Activated naive CD8-positive, alpha-beta T cell treated with anti-CD3 and anti-CD28 coated beads, Interleukin-2, amount 50 U/mL, for 16 hours (primary cell): Measurements from ENCODE around the gene ATP9B.
"Not testable (repeated sequence)": the region's sequence is repeated elsewhere in the genome, so short reads cannot be mapped to it uniquely, and the experiment has no call there.

Experiments used
- DNase-seq: peaks from one replicate; pipeline ENCODE4 v3.0.0-alpha.2; 2020; ENCODE audit warnings: low read depth, low spot score

Gene ATP9B

GRCh38 chr18:79278896-79279295, 209.7 kb downstream of the ATP9B start:
- DNase-seq, result no peak

GRCh38 chr18:79283131-79283810, 214.1 kb downstream of the ATP9B start:
- no peak for DNase-seq

GRCh38 chr18:79283929-79284328, 214.7 kb downstream of the ATP9B start:
- no peak for DNase-seq

- DNase-seq, result not testable (repeated sequence)
Measured at GRCh38 chr18:79285191-79285590, 216.0 kb downstream of the ATP9B start.

- DNase-seq, result not testable (repeated sequence)
Measured at GRCh38 chr18:79290409-79290808, 221.2 kb downstream of the ATP9B start.

GRCh38 chr18:79290876-79291275, 221.7 kb downstream of the ATP9B start:
- no peak for DNase-seq

DNA sequence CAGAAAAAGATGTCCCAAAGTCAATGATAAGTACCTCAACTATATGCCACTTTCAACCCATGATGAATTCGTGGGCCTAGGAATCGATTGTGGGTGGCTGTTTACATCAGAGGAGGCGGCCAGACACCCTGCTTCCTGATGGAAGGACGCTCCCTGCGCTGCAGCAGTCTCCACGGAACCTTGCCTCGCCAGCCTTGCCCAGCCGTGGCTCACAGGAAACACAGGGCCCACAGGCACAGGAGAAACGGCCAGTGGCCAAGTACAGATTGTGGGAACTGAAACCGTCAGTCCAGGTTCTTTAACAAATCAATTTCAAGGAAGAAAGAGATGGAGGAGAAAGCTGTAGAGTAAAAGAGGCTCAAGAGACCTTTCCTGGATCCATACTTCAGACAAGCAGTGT, 225.0 kb downstream of the ATP9B start:
- no peak for DNase-seq

GRCh38 chr18:79299272-79299671, 230.1 kb downstream of the ATP9B start:
- DNase-seq, result no peak

- DNase-seq, result no peak
Measured at GRCh38 chr18:79299711-79300110, 230.5 kb downstream of the ATP9B start.

- DNase-seq, result no peak
Measured at GRCh38 chr18:79300413-79300812, 231.2 kb downstream of the ATP9B start.

DNA sequence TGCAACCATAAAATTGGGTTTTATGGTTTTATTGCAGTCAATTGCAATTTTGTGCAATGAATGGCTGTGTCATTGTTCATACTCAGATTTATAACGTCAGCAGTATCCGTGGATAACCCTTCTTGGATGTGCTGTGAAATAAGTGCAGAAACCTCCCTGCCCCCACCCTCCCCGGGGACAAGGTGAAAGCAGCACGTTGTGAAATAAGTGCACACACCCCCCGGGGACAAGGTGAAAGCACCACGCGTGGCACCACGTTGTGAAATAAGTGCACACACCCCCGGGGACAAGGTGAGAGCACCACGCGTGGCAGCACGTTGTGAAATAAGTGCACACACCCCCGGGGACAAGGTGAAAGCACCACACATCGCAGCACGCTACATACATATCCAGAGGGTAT, 232.9 kb downstream of the ATP9B start:
- no peak for DNase-seq

GRCh38 chr18:79305911-79306310, 236.7 kb downstream of the ATP9B start:
- no peak for DNase-seq

GRCh38 chr18:79309614-79310358, 240.6 kb downstream of the ATP9B start:
- no peak for DNase-seq

- no peak for DNase-seq
Measured at GRCh38 chr18:79314838-79315388, 245.7 kb downstream of the ATP9B start.

GRCh38 chr18:79315596-79315995, 246.4 kb downstream of the ATP9B start:
- no peak for DNase-seq

GRCh38 chr18:79317703-79318102, 248.5 kb downstream of the ATP9B start:
- no peak for DNase-seq

DNA sequence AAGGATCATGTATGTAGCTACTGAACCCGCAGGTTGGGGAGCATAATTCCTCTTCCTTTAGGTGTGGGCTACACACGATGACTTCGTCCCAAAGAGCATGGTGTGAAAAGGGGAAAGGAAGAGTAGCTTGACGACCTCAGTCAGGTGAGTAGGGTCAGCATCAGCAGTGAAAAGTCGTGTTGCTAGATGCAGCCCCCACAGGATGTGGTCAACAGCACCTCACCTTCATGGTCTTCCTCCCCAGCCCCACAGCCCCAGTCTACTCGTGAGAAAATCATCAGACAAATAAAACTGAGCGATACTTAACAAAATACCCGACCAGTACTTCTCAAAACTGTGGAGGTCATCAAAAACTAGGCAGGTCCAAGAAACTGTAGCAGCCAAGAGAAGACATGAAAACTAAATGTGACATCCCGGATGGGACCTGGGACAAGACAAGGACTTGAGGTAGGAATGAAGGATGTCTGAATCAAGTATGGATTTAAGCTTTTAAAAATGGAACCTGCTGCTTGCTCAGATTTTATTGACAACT, 249.0 kb downstream of the ATP9B start:
- DNase-seq, result no peak

- no peak for DNase-seq
Measured at GRCh38 chr18:79320216-79320850, 251.1 kb downstream of the ATP9B start.

GRCh38 chr18:79321625-79322405, 252.6 kb downstream of the ATP9B start:
- DNase-seq, result no peak

- DNase-seq, result no peak
Measured at GRCh38 chr18:79322441-79322840, 253.2 kb downstream of the ATP9B start.

- DNase-seq, result no peak
Measured at GRCh38 chr18:79323471-79323870, 254.3 kb downstream of the ATP9B start.
